ENCODE data around the gene THSD8. TPM values are rescaled to one million over a fixed set of nuclear protein-coding genes. Genes with fewer than 3 reads are reported as not detected.
A peak's percentile ranks its signal among the peaks of the same experiment; 100 is the strongest.

Gene THSD8
- polyA plus RNA-seq, 2 of the 4 experiments (the other 2 are of a cell fraction): 4.9 TPM; not detected in 1

GRCh38 chr19:12788042-12788681, 13.7 kb upstream of the THSD8 start:
- ATAC-seq: no peak
- FAIRE-seq: no peak
- peaks cover 68% of the 10 kb centered on the region for H3K4me1 ChIP-seq

GRCh38 chr19:12788682-12789097, 13.2 kb upstream of the THSD8 start:
- peaks cover 63% of the 10 kb centered on the region for H3K4me1 ChIP-seq
- peak in 1 of 2 experiments; percentile 89 for DNase-seq (ENCODE audit: low read depth in 1 of 2, low spot score in 1 of 2)
- ChIA-PET POLR2A (interaction anchor here (1.1 to 2.4 kb wide), 2 partner anchors 11 to 23 kb away, joined by 3 to 24 read pairs; no protein-coding TSS in a partner anchor), CTCF (interaction anchor here (1.0 to 5.0 kb wide), 5 partner anchors 11 to 31 kb away, joined by 3 to 58 read pairs (median 4); no protein-coding TSS in a partner anchor)
- H3K4me3 ChIP-seq: peak overlapping the region; percentile 92
- no peak for FAIRE-seq
- H3K9me3 ChIP-seq: no peaks in the 10 kb centered on the region
- 1% methylated on average over 5 of the region's 12 CpGs for WGBS (ENCODE audit: missing lambda C conversion rate)
- peak overlapping the region; percentile 99 for H3K4me2 ChIP-seq
- ATAC-seq: no peak
- H3K27ac ChIP-seq: peak overlapping the region; percentile 96 to 99
- TF ChIP-seq CBX2 (IDR thresholded peaks at IDR 0.05; ENCODE audit: borderline replicate concordance, low read depth): no peak
- TF ChIP-seq RCOR1 (IDR thresholded peaks at IDR 0.05; ENCODE audit: low read depth, low read length): no peak
- no peak for TF ChIP-seq HOXB13 (CRISPR knock-in tag; IDR thresholded peaks at IDR 0.05; ENCODE audit: low read depth)
- TF ChIP-seq FOSB (CRISPR knock-in tag; IDR thresholded peaks at IDR 0.05): no peak
- TF ChIP-seq CBX8 (IDR thresholded peaks at IDR 0.05): no peak
- no peak for TF ChIP-seq CEBPB (IDR thresholded peaks at IDR 0.05)
- TF ChIP-seq GATA3 (IDR thresholded peaks at IDR 0.05; ENCODE audit: borderline replicate concordance): peak; percentile 72; the same call in 1 of the 2 replicates
- no peak for TF ChIP-seq HES2 (IDR thresholded peaks at IDR 0.05)
- no peak for TF ChIP-seq MAZ (IDR thresholded peaks at IDR 0.05; ENCODE audit: borderline replicate concordance, low read depth, low read length)
- no peak; the same call in 1 of the 2 replicates for TF ChIP-seq E2F6 (IDR thresholded peaks at IDR 0.05; ENCODE audit: borderline replicate concordance, low read depth)
- peak; percentile 62 to 65; a peak in 3 of 5 replicates for TF ChIP-seq JUN (IDR thresholded peaks at IDR 0.05)
- no peak for TF ChIP-seq JUNB (IDR thresholded peaks at IDR 0.05)
- no peak for TF ChIP-seq PHF8 (IDR thresholded peaks at IDR 0.05; ENCODE audit: borderline replicate concordance, low read depth)

More at GRCh38 chr19:12788042-12788681, 13.7 kb upstream of the THSD8 start:
- H3K4me3 ChIP-seq: peak overlapping the region; percentile 92; the same call in 2 of the 3 replicates
- 29% methylated on average over 4 of the region's 4 CpGs for WGBS (ENCODE audit: missing lambda C conversion rate)
- no peak for DNase-seq (ENCODE audit: low read depth in 1 of 2, low spot score in 1 of 2)
- TF ChIP-seq FOSL2 (IDR thresholded peaks at IDR 0.05) (no peak), FOSL2 (CRISPR knock-in tag; IDR thresholded peaks at IDR 0.05) (no peak), CHD4 (IDR thresholded peaks at IDR 0.05; ENCODE audit: borderline replicate concordance) (no peak), CHD2 (IDR thresholded peaks at IDR 0.05; ENCODE audit: low read length, partially characterized antibody) (no peak), TP53 (CRISPR knock-in tag; IDR thresholded peaks at IDR 0.05) (no peak), BHLHE40 (IDR thresholded peaks at IDR 0.05; ENCODE audit: low read depth, low read length) (no peak), CBX8 (IDR thresholded peaks at IDR 0.05) (no peak), CBX2 (IDR thresholded peaks at IDR 0.05; ENCODE audit: borderline replicate concordance, low read depth) (no peak), HEYL (CRISPR knock-in tag; IDR thresholded peaks at IDR 0.05) (no peak), ELK1 (IDR thresholded peaks at IDR 0.05; ENCODE audit: low read depth, low read length) (no peak), HOXB5 (CRISPR knock-in tag; IDR thresholded peaks at IDR 0.05) (no peak), REST (IDR thresholded peaks at IDR 0.05) (no peak), BCL3 (IDR thresholded peaks at IDR 0.05) (no peak), HES2 (IDR thresholded peaks at IDR 0.05) (no peak), GATA3 (IDR thresholded peaks at IDR 0.05; ENCODE audit: borderline replicate concordance) (no peak), KDM1A (IDR thresholded peaks at IDR 0.05; ENCODE audit: low read depth) (no peak), MAZ (IDR thresholded peaks at IDR 0.05; ENCODE audit: borderline replicate concordance, low read depth, low read length) (no peak)
- H3K4me2 ChIP-seq: peak overlapping the region; percentile 99
- ChIA-PET CTCF (interaction anchor here (1.3 to 5.0 kb wide), 6 partner anchors 8 to 30 kb away, joined by 3 to 58 read pairs (median 6); no protein-coding TSS in a partner anchor), POLR2A (interaction anchor here (2.4 kb wide), 1 partner anchor 10 kb away, joined by 24 read pairs; no protein-coding TSS in a partner anchor)
- H3K9me3 ChIP-seq: no peaks in the 10 kb centered on the region
- peak overlapping the region; percentile 96 to 99 for H3K27ac ChIP-seq

All from A549 (cell line).